GM18508 (cell line): ENCODE data around the gene RASL10A.

ENCODE experiments used
- ATAC-seq: cut with Tn5 transposase; IDR thresholded peaks from one replicate; pipeline ENCODE4 v1.9.1; 2021; ENCODE audit warnings: moderate number of reproducible peaks; ENCODE audit not compliant: insufficient read depth, unreplicated experiment

Gene RASL10A

DNA sequence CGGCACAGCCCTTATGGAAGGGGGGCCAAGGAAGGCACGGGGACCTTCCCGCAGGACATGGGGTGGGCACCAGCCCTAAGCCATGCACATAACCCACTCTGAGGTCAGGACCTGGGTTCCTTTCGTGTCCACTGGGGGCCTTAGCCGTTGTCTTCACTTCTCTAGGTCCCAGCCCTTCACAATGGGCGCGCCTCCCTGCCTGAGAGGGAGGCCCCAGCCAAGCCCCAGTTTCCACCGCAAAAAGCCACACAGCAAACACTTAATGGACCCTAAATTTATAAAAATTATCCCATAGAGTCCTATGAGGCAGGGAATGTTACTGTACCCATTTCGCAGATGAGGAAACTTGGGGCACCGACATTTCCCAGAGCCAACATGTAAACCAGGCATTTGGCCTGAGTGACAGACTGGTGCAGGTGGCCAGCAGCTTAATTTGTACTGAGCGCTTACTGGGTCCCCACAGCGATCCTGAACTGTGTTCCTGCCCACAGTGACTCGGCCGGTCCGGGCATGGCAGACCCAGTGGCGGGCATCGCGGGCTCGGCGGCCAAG lies 7.8 kb downstream of the RASL10A start:
- ATAC-seq = no peak

DNA sequence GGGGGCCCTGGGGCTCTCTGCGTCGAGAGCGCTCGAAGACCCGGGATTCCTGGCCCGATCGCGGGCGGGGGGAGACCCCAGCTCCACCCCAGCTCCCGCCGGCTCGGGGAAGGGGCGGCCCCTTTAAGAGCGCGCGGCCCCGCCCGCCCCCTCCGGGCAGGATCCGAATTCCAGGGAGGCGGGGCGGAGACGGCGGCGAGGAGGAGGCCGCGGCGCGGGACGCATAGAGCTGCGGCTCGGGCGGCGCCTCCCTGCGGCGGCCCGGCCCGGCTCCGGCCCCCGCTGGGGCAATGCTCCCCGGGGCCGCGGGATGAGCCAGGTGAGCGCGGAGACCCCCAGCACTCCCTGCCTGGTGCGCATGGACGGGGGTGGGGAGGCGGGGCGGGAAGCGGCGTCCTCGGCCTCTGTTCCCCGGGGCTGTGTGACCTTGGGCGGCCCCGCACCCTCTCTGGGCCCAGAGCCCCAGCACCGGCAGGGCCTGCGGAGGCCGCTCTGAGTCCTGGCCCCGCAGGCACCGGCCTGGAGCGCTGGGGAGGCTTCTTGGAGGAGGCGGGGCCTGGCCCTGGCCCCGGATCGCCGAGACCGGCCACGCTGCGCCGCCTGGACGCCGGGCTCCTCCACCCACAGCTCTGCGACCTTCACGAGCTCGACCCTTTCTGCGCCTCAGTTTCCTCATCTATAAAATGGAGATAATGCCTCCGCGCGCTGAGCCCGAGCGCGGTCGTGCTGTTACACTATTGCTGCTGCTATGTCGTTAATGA lies 8.5 kb downstream of the RASL10A start:
- ATAC-seq = no peak

DNA sequence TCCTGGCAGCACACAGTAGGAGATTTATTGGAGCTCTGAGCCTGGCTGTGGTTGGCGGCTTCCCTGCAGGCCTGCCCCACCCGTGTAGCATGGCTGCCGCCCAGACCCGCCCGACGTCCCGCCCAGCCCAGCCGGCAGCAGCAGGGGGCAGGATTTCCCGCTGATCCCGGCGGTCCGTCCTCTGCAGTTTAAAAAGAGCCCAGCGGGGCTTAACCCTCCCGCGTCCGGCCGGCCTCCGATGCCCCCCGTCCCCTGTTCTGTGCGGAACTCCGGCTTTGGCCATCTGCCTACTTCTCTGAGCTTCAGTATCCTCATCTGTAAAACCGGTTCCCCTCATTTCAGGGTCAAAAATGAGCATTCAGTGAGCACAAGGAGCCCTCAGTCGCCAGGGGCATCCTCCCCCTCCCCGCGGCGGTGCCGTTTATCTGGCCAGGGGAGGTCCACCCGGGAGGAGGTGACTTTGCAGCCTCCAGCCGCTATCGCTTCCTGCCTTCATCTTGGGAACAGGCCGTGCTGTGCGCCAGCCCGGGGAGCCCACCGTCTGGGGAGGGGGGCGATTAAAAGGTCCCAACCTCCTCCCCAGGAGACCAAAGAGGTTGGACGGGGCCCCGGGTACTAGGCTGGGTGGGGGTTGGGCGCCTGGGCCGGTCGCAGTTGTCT lies 9.2 kb downstream of the RASL10A start, which contains the start of gene GAS2L1:
GAS2L1 (plus strand) TSS at position 476 of the 660 bp plus-strand sequence. CDS start 1,456 bp downstream, outside the sequence.
- ATAC-seq = no peak

DNA sequence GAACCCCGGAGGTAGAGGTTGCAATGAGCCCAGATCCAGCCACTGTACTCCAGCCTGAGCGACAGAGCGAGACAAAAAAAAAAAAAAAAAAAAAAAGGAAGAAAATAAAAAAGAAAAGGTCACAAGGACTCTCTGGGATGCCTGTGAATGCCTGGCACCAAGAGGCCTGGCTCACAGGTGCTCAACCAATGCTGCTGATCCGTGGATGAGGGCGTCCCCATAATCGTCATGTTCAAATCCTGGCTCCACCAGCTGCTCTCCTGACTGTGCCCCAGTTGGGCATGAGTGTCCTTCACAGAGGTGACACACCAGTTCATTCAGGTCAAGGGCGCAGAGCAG lies 9.7 kb downstream of the RASL10A start:
- no peak for ATAC-seq

DNA sequence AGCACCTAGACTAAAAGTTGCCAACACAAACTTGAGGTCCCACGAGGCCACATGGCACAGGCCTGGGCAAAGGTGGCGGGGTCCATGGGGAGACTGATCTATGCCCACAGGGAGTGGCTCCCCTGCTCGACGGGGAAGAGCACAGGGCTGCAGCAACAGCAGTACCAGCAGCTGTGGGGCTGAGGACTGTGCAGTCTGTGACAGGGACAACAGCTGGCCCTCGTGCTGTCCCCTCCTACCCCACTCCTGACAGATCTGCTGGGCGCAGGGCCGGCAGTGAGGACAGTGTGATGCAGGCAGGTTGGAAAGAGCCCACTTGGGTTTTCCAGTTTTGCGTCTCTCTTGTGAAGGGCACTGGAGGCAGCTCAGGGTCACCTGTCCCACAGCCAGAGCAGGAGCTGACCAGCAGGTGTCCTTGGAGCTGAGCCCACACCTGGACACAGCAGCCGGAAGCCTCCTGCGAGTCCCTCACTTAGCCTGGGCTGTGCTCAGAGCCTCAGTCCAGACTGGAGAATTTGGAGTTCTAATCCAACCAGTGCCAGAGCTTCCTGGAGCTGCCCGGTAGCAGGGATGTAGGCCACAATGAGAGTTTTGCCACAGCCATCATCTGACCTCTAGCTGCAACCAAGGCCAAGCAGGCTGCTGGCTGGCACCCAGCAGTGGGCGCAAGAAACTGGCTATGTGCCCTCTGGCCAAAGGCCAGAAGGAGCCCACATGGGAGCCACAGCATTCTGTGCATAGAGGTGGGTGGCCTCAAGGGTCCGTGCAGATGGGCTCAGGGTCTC lies 12.6 kb downstream of the RASL10A start:
- ATAC-seq = no peak

DNA sequence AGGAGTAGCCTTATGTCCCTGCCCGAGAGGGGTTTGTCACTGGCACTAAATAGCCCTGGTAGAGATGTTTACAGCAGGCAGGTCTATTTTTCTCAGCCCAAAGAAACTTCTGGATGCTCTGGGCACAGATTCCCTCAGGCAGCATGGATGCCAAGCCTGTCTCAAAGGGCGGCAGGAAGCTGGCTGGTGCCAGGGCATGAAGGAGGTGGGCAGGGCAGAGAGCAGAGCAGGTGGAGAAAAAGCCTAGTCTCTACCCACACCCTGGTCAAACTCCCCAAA lies 13.2 kb downstream of the RASL10A start:
- no peak for ATAC-seq

DNA sequence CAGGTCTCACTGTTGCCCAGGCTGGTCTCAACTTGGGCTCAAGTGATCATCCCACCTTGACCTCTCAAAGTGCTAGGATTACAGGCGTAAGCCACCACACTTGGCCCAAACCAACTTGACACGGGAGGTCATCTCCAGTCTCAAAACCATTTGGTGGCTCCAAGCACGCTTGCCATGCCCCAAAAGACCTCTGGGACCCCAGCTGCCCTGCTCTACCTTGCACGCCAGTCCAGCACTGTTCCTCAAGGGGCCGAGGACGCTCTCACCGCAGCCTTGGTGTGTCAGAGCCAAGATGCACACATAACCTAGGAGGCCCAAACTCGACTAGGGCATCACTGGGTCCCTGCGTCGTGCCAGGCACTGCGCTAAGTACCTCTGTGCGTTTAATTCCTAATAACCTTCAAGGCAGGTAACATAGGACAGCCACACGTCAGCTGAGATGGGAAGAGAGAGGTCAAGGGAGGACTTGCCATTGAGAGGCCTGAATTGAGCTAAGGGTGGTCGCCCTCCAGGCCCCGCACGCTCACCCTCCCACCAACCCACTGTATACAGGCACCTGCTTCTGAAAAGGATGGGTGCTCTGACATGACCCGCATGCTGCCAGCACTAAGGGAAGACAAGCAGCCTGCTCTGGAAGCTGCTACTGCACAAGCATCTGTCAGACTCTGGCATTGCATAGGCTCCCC lies 13.6 kb downstream of the RASL10A start:
- ATAC-seq = no peak

DNA sequence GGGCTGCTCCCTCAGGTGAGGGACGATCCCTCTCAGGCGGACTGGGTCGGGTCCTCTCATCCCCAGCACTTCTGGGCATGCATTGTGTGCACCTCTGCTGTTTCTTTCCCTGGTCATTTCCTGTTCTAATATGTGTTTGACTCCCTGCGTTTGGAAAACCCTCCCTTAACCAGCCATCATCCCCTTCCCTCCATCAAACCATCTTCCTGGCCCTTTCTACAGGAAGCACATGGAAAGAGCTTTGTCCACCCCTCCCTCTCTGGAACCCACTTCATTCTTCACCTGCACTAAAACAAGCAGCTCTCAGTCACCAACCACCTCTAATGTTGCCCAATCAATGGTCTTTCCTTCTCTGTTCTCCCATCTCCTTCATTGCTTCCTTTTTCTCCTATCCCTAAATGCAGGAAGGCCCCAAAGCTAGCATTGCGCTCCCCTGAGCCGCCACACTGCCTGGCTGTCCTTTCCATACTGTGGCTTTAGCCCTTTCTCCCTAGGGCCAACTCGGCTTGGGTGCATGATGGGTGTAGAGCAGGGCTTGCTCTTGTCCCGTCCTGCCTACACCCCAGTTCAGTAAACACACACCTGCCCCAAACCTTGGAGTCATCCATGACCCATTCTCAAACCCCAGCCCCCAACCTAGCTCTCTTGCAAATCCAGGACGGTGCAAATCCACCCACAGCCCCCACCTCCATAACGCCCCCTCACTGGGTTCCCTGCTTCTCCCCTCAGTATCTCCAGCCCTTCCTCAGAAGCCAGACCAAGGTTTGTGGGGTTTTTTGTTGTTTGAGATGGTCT lies 14.5 kb downstream of the RASL10A start:
- ATAC-seq = no peak

DNA sequence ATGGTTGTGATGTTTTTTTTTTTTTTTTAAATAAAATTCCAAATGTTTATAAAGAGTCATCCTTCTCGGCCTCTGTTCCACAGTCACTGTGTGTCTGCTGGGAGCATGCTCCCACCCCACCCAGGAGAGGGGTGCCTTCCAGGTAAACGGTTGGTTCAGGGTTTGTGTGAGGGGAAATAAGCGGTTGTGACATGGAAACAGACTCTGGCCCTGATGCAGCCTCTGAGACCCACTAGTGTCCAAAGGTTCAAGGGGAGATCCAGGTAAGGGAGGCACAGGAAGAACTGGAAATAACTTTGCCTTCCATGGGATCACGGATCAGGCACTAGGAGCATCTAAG lies 15.1 kb downstream of the RASL10A start:
- no peak for ATAC-seq

DNA sequence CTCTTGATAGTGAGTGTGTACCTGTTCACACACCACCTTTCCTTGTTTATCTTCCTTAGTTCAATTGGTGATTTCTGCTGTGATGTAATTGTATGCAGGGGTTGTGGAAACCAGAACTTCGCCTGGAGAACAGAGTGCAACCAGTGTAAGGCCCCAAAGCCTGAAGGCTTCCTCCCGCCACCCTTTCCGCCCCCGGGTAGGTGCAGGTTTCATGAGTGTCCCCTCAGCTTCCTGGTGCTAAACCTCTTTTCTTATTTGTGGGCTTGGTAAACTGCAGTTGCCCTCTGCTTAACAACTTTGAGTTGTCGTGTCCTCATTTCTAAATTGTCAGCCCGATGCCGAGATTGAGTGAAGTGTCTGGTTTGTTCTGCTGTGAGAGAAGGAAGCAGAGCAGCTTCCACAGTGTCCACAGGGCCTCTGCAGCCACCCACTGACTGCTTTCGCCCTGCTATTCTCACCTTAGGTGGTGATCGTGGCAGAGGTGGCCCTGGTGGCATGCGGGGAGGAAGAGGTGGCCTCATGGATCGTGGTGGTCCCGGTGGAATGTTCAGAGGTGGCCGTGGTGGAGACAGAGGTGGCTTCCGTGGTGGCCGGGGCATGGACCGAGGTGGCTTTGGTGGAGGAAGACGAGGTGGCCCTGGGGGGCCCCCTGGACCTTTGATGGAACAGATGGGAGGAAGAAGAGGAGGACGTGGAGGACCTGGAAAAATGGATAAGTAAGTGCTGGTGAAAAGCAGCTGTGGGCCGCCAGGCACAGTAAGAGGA lies 16.2 kb downstream of the RASL10A start:
- no peak for ATAC-seq

DNA sequence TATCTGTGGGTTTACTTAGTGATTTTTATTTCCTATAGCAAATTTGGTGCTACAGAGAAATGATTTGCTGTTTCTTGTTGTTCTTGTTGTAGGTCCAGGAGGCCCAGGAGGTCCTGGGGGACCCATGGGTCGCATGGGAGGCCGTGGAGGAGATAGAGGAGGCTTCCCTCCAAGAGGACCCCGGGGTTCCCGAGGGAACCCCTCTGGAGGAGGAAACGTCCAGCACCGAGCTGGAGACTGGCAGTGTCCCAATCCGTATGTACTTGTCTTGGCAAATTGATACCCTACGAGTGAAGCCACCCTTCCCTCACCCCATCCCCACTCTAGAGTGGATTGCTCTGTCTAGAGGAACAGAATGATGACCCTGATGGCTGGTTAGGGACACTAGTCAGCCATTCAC lies 16.9 kb downstream of the RASL10A start:
- no peak for ATAC-seq

DNA sequence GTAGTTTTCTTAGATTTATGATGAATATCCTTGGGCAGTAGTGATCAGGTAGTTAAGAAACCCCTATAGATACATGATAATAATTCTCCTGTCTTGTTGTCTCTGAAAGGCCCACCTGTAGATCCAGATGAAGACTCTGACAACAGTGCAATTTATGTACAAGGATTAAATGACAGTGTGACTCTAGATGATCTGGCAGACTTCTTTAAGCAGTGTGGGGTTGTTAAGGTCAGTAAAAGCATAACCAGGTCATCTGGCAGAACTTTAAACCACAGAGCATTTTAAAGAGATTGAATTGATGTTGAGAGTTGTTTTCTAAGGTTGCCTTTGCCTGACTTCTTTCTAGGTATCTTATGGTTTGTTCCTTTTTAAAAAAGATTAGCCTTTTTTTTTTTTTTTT lies 23.1 kb downstream of the RASL10A start:
- no peak for ATAC-seq

DNA sequence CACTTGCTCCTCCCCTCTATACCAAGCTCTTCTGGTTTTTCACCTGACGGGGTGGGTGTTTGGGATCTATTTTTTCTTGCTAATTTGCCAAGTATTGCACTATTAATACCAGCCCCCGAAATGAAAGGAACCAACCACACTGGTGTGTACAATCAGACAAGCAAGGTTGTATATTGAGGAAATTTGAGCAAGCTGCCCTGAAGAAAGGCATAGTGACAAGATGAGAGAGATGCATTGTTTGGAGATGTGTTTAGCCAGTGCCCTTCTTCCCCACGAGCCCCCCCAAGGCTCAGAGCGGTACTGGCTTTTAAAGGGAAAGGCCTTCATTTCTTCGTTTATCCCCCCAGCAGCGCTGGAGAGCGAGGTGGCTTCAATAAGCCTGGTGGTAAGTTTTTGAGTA lies 24.3 kb downstream of the RASL10A start:
- no peak for ATAC-seq

DNA sequence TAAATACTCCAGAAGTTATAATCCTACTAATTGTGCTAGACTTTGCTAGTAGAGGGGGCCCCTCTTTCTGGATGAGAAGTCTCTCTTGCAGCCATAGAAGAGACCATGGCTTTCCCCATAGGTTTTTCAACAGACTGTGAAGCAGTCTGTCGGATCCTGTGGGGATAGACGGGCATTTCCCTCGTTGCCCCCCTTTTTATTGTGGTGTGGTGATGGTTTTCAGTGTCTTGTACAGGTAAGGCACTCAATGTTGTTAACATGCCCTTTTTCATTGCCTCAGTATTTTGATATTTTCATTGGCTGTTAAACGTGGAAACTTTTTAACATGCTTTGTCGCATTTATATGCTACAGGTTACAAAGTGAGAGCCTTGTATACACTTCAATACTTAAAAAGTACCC lies 25.4 kb downstream of the RASL10A start:
- ATAC-seq = no peak

DNA sequence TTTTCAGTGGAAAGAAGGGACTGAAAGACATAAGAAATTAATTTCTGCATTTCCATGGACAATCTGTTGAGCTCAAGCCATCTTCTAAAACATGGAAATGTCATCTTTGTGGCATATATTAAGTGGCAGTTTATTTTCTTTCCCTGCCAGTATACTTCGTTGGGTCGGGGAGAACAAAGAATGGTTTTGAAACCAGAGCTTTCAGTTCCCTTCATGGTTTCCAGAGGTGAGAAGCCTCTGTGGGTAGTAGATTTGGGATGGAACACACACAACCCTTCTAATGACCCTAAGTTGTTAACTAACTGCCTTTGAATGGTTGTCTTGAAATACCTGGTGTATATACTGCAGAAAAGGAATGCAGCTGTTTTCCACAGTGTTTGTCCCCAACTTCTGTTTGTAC lies 26.7 kb downstream of the RASL10A start:
- ATAC-seq = no peak

DNA sequence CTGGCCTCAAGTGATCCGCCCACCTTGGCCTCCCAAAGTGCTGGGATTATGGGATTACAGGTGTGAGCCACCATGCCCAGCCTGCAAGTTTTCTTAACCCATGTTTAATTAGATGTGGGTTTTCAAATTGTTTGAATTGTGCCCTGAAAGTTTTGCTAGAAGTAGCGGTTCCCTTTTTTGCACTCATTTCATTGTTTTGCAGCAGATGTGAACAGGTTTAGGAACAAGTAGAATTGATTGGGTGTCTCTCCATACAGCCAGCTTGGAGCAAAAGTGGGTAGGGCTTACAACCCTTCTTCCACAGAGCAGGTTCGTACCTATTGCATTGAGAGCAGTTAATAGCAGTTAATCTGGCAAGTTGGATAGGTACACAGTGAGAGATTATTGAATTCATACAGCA lies 31.3 kb downstream of the RASL10A start:
- ATAC-seq = no peak

DNA sequence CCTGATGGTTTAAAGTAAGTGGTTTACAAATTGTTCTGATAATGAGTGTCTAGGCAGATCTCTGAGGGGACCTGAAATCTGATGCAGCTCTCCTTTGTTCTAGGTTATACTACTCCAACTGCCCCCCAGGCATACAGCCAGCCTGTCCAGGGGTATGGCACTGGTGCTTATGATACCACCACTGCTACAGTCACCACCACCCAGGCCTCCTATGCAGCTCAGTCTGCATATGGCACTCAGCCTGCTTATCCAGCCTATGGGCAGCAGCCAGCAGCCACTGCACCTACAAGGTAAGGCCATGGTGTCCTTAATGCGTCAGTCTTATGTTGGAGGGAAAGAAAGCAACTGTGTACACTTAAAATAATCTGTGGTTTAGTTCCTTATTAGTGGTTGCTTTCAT lies 37.6 kb downstream of the RASL10A start:
- no peak for ATAC-seq

DNA sequence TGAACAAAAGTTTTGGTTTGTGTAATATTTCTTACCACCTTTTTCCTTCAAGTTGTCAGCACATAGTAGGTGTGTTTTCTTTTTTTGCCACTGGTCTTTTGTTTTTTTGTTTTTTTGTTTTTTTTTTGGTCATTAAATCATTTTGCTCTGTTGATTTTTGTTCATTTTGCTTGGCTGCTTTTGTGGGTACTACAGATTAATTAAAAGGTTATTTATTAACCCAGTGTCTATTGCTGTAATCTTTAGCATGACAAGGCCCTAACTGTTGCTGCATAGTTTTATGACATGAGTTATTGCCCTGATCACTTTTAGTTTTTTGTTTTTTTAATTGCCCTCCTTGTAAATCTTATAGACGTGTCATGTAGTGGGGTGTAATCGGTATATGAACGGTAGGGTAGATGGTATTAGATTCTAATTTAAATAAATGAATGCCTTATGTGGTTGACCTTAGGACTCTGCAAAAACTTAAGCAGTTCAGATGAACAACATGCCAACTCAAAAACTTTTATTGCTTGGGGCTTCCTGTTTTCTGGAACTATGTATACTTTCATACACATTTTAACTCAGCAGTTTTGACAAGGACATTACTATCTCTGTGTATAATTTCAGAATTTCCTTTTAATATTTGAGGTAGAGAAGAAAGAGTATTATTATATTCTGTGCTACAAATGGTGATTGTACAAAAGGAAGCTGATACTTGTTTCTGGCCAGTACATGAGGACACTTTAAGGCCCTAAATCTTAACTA lies 39.5 kb downstream of the RASL10A start:
- no peak for ATAC-seq

DNA sequence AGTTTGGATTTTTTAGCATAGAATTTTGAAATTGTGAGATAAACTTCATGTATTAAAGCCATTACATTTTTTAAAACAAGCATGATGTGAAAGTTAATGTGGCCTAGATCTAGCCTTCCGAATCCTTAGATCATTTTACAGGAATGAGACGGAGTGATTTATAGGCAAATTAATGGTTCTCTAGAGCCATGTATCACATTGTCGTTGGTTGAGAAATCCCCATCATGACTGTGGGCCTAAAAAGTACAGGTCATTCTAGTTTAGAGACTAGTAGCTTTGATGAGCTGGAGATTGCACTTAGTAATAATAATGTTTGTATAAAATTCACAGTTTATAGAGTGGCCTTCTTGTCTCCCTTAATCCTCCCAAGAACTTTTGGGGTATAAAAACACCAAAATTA lies 40.3 kb downstream of the RASL10A start:
- no peak for ATAC-seq
